DOHH2 (cell line): ENCODE data around the gene GLB1L2.

Experiments
- H3F3A ChIP-seq: fragments of 200-600 bp; sonication (generic), shearing (Covaris generic); 2 replicates; pipeline ENCODE4 v1.6.0; 2016; ENCODE audit warnings: antibody characterized with exemption, mild to moderate bottlenecking; ENCODE audit not compliant: control insufficient read depth, insufficient read depth
- H3K27ac ChIP-seq: fragments of 200-600 bp; sonication (generic); 2 replicates; pipeline ENCODE4 v1.5.1; 2014; ENCODE audit warnings: low read depth, mild to moderate bottlenecking, low read length, moderate library complexity
- H3K27me3 ChIP-seq: fragments of 200-600 bp; sonication (generic); 2 replicates; pipeline ENCODE4 v1.6.1; 2014; ENCODE audit warnings: mild to moderate bottlenecking, low read length, mixed read lengths; ENCODE audit not compliant: control insufficient read depth
- H3K36me3 ChIP-seq: fragments of 200-600 bp; sonication (generic); 2 replicates; pipeline ENCODE4 v1.6.1; 2014; ENCODE audit warnings: mild to moderate bottlenecking, low read length, moderate library complexity, mixed read lengths; ENCODE audit not compliant: control insufficient read depth
- H3K4me1 ChIP-seq: fragments of 200-600 bp; sonication (generic); 2 replicates; pipeline ENCODE4 v1.6.1; 2014; ENCODE audit warnings: mild to moderate bottlenecking, low read length, mixed read lengths; ENCODE audit not compliant: control insufficient read depth
- H3K4me2 ChIP-seq: fragments of 200-600 bp; sonication (generic); 2 replicates; pipeline ENCODE4 v1.6.0; 2014; ENCODE audit warnings: mild to moderate bottlenecking, low read length, moderate library complexity
- H3K4me3 ChIP-seq: fragments of 200-600 bp; sonication (generic); 2 replicates; pipeline ENCODE4 v1.5.1; 2014; ENCODE audit warnings: mild to moderate bottlenecking, low read length, mixed read lengths
- H3K79me2 ChIP-seq: fragments of 200-600 bp; sonication (generic); 2 replicates; pipeline ENCODE4 v1.6.1; 2014; ENCODE audit warnings: mild to moderate bottlenecking, low read length, mixed read lengths; ENCODE audit not compliant: control insufficient read depth
- H3K9me2 ChIP-seq: fragments of 200-600 bp; sonication (generic); replicated peaks from 2 replicates; pipeline ENCODE4 v1.6.1; 2014; ENCODE audit warnings: mild to moderate bottlenecking, low read length, mixed read lengths; ENCODE audit not compliant: control insufficient read depth
- H3K9me3 ChIP-seq: fragments of 200-600 bp; sonication (generic); 2 replicates; pipeline ENCODE4 v1.6.1; 2014; ENCODE audit warnings: antibody characterized with exemption, low read length, mixed read lengths; ENCODE audit not compliant: control insufficient read depth, insufficient read depth
- H4K20me1 ChIP-seq: fragments of 200-600 bp; sonication (generic); 2 replicates; pipeline ENCODE4 v1.6.0; 2014; ENCODE audit warnings: low read depth, mild to moderate bottlenecking, antibody characterized with exemption, low read length, moderate library complexity; ENCODE audit not compliant: control insufficient read depth, insufficient read depth
- EZH2phosphoT487 ChIP-seq: fragments of 200-600 bp; sonication (generic); IDR thresholded peaks from 2 replicates; pipeline ENCODE4 v1.6.1; 2017; ENCODE audit warnings: borderline replicate concordance, mild to moderate bottlenecking, antibody characterized with exemption, low read length, moderate library complexity, mixed read lengths
- TF ChIP-seq, protein P1 (sequence below): fragments of 200-600 bp; sonication (generic); IDR thresholded peaks from one replicate; pipeline ENCODE4 v1.5.1; 2014; ENCODE audit warnings: antibody characterized with exemption, mild to moderate bottlenecking, low read depth, low read length; ENCODE audit not compliant: poor library complexity, severe bottlenecking

The GLB1L2 gene

DNA sequence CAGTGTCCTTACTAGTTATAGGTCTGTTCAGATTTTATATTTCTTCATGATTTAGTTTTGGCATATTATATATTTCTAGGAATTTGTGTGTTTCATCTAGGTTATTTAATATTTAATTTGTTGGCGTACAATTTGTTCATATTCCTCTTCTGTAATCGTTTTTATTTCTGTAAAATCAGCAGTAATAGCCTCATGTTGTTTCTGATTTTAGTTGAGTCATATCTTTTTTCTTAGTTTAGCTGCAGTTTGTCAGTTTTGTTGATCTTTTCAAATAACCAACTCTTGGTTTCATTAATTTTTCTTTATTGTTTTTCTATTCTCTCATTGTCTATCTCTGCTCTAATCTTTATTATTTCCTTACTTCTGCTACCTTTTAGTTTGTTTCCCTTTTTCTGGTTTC lies 20.3 kb downstream of the GLB1L2 start:
- Histone ChIP-seq H3F3A (no peaks in the 10 kb centered on the region), H4K20me1 (no peaks in the 10 kb centered on the region), H3K9me2 (no peaks in the 10 kb centered on the region), H3K4me1 (no peaks in the 10 kb centered on the region), H3K4me2 (no peak overlapping the region), H3K27me3 (peaks cover 16% of the 10 kb centered on the region), H3K27ac (no peak overlapping the region), H3K36me3 (no peaks in the 10 kb centered on the region), H3K9me3 (no peaks in the 10 kb centered on the region), H3K4me3 (no peak overlapping the region), H3K79me2 (no peaks in the 10 kb centered on the region)
- TF ChIP-seq, protein P1, sequence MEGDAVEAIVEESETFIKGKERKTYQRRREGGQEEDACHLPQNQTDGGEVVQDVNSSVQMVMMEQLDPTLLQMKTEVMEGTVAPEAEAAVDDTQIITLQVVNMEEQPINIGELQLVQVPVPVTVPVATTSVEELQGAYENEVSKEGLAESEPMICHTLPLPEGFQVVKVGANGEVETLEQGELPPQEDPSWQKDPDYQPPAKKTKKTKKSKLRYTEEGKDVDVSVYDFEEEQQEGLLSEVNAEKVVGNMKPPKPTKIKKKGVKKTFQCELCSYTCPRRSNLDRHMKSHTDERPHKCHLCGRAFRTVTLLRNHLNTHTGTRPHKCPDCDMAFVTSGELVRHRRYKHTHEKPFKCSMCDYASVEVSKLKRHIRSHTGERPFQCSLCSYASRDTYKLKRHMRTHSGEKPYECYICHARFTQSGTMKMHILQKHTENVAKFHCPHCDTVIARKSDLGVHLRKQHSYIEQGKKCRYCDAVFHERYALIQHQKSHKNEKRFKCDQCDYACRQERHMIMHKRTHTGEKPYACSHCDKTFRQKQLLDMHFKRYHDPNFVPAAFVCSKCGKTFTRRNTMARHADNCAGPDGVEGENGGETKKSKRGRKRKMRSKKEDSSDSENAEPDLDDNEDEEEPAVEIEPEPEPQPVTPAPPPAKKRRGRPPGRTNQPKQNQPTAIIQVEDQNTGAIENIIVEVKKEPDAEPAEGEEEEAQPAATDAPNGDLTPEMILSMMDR: no peak
- no peak for TF ChIP-seq EZH2phosphoT487

DNA sequence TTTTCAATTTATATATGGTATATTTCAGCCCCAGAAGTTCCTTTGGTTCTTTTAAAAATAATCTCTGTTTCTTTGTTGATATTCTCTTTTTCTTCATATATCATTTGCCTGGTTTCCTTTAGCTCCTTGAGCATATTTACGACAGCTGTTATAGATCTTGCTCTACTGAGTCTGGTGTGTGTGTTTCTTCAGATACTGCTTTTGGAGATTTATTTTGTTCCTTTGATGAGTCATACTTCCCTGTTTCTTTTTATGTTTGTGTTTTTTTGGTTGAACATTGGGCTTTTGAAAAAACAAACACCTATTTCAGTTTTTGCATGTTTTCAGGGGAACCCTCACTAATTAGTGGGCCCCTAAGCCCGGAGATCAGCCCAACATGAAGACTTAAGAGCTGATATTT lies 23.3 kb downstream of the GLB1L2 start:
- Histone ChIP-seq H3F3A (no peaks in the 10 kb centered on the region), H3K79me2 (no peaks in the 10 kb centered on the region), H3K4me1 (no peaks in the 10 kb centered on the region), H3K27me3 (peaks cover 8% of the 10 kb centered on the region; the same call in 1 of the 2 replicates), H3K9me2 (no peaks in the 10 kb centered on the region), H3K27ac (no peak overlapping the region), H3K36me3 (no peaks in the 10 kb centered on the region), H3K9me3 (no peaks in the 10 kb centered on the region), H3K4me2 (no peak overlapping the region), H4K20me1 (no peaks in the 10 kb centered on the region), H3K4me3 (no peak overlapping the region)
- TF ChIP-seq, protein P1: no peak

DNA sequence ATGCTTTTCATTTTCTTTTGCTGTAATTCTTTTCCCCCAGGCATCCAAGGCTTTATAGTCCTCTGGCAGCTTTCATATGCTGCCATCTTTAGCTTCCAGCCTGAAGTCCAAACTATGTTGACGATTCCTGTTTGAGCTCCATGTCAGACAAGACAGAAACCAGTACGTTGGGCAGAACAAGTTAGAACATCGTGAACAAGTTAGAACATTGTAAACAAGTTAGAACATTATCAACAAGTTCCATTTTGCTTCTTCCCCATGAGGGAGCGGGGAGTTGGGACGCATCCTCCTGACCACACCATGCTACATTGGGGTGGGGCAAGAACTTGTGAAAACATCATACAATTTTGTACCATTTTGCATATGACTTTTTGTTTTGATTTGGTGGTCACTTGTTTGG lies 23.9 kb downstream of the GLB1L2 start:
- H3K9me3 ChIP-seq: no peaks in the 10 kb centered on the region
- H3K4me3 ChIP-seq: no peak overlapping the region
- no peaks in the 10 kb centered on the region for H3F3A ChIP-seq
- no peak for TF ChIP-seq EZH2phosphoT487
- TF ChIP-seq, protein P1: no peak
- H3K36me3 ChIP-seq: no peaks in the 10 kb centered on the region
- 0 out of 2 replicates have a peak, but pooled peaks cover 3% of the 10 kb centered on the region for H3K27me3 ChIP-seq
- H3K27ac ChIP-seq: no peak overlapping the region
- no peaks in the 10 kb centered on the region for H3K4me1 ChIP-seq
- no peak overlapping the region for H3K4me2 ChIP-seq
- no peaks in the 10 kb centered on the region for H4K20me1 ChIP-seq
- no peaks in the 10 kb centered on the region for H3K9me2 ChIP-seq
- H3K79me2 ChIP-seq: no peaks in the 10 kb centered on the region
